Measurements from ENCODE around the gene IL1A.

The IL1A gene

DNA sequence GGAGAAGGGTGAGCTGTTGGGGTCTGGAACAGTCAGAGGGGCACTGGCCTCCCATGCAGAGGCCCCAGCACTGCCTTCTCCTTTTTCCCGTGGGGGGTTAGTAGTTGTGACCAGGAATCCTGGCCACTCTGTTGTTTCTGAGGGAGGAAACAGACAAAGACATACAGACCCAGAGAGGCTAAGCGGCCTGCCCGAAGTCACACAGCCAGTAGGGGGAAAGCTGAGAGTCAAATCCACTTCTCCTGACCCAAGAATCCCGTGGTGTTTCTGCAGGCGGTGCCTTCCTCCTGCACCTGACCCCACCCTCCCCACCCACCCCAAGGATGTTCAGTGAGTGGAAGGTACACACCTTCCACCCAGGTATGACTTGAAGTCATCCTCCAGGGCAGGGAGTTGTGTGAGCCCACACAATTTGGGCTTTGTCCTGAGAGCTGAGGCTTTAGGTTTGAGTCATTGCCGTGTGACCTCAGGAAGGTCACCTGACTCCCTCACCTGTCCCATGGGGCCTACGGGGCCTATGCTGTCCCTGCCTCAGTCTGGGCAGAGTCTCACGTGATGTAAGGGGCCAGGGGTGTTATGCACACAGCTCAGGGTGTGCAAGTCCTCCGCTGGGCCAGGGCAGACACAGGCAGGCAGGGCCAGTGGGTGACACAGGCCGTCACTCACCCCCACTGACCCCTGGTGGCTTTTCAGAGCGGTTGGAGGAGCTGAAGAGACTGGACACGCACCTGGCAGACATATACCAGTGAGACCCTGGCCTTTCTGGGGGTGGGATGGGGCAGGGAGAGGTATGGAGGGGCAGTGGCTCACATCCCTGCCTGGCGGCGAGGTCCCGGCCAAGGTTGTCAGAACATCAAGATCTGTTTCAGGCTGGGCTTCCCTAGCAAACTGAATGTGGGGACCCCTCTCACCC lies 58.5 kb downstream of the IL1A start:
- H3K4me3 ChIP-seq (ENCODE audit: low read depth, low read length) = no peak overlapping the region
- no peak for DNase-seq (ENCODE audit: low read depth, low spot score)
- TF ChIP-seq, protein P1, sequence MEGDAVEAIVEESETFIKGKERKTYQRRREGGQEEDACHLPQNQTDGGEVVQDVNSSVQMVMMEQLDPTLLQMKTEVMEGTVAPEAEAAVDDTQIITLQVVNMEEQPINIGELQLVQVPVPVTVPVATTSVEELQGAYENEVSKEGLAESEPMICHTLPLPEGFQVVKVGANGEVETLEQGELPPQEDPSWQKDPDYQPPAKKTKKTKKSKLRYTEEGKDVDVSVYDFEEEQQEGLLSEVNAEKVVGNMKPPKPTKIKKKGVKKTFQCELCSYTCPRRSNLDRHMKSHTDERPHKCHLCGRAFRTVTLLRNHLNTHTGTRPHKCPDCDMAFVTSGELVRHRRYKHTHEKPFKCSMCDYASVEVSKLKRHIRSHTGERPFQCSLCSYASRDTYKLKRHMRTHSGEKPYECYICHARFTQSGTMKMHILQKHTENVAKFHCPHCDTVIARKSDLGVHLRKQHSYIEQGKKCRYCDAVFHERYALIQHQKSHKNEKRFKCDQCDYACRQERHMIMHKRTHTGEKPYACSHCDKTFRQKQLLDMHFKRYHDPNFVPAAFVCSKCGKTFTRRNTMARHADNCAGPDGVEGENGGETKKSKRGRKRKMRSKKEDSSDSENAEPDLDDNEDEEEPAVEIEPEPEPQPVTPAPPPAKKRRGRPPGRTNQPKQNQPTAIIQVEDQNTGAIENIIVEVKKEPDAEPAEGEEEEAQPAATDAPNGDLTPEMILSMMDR (IDR thresholded peaks at IDR 0.05; ENCODE audit: low read depth, low read length) = no peak
- in situ Hi-C loops (cut with HindIII; ENCODE audit: low sequenced_read_pairs) = no loop called here

DNA sequence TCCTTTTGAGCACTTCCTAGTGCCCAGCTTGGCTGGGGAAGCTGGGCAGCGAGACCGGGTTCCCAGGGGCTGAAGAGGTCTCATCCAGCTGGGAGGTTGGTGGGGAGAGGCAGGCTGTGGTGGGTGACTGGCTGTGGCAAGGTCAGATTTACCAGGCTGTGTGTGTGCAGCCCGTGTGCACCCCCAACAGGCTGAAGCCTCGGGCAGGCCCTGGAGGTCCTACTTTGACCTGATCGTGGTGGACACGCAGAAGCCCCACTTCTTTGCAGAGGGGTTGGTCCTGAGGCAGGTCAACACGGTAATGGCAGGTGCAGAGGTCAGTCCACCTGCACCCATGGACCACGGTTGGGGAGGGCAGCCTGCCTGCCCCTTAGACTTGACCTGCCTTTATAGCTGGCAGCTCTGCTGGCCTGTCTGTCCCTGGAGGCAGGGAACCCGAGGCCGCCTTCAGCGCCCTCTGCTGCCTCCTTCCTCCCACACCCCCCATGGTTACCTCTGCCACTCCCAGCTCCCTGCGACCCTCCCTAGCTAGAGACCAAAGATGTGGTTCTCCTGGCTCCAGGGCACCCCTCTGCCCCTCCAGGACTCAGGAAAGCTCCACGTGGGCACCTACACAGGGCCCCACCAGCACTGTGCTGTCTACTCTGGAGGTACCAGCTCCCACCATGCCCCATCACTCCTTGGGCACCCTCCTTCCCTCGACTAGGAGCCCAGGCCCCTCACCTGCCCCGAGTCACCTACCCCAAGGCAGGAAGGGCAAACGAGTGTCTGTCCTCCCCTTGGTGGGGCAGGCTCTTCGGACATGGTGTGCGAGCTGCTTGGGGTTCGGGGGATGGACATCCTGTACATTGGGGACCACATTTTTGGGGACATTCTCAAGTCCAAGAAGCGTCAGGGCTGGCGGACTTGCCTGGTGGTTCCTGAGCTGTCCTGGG lies 59.4 kb downstream of the IL1A start:
- H3K4me3 ChIP-seq (ENCODE audit: low read depth, low read length) = no peak overlapping the region
- TF ChIP-seq, protein P1 (IDR thresholded peaks at IDR 0.05; ENCODE audit: low read depth, low read length) = peak; percentile 35
- DNase-seq (ENCODE audit: low read depth, low spot score) = no peak
- in situ Hi-C loops (cut with HindIII; ENCODE audit: low sequenced_read_pairs) = no loop called here

DNA sequence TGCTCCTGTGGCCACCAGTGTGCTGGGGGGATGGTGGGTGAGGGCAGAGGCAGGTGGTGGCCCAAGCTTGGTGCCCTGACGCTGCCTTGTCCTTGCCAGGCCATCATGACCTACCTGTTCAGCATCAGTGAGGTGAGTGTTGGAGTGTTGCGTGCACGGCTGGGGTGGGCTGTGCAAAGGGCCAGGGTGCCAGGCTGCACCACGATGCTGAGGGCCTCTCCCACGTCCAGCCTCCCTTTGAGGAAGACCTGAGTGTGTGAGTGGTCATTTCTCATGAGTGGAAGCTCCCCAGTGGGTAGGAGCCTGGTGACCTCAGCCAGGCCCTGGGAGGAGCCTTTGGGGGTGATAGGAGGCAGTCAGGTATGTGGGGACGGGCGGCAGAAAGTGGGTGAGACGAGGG lies 60.3 kb downstream of the IL1A start:
- H3K4me3 ChIP-seq (ENCODE audit: low read depth, low read length) = no peak overlapping the region
- in situ Hi-C loops (cut with HindIII; ENCODE audit: low sequenced_read_pairs) = no loop called here
- TF ChIP-seq, protein P1 (IDR thresholded peaks at IDR 0.05; ENCODE audit: low read depth, low read length) = no peak
- DNase-seq (ENCODE audit: low read depth, low spot score) = no peak

Measured in astrocyte of the spinal cord (primary cell).